ENCODE data around the gene SLC1A7. TPM values are rescaled to one million over a fixed set of nuclear protein-coding genes. Genes with fewer than 3 reads are reported as not detected.
A peak's percentile ranks its signal among the peaks of the same experiment; 100 is the strongest.

The SLC1A7 gene
- total and polyA plus RNA-seq, 4 experiments from 2014 or later = not detected

- POLR2A ChIA-PET (ENCODE audit: partially characterized antibody) = no interaction called here
Measured at GRCh38 chr1:53140451-53140850, 2.0 kb downstream of the SLC1A7 start.

GRCh38 chr1:53139951-53140361 lies 2.5 kb downstream of the SLC1A7 start:
- Histone ChIP-seq H3K36me3 (ENCODE audit: insufficient read depth, low read length) (no peaks in the 10 kb centered on the region), H3K9me3 (ENCODE audit: control insufficient read depth in 1 of 2, low read length in 2 of 2) (peaks cover 0 to 3% of the 10 kb centered on the region in 2 donors), H3K27ac (ENCODE audit: low read depth, low read length) (no peak overlapping the region), H3K4me3 (ENCODE audit: low read length in 2 of 2) (no peak overlapping the region), H3K27me3 (ENCODE audit: insufficient read depth, low read length) (no peaks in the 10 kb centered on the region), H3K4me1 (ENCODE audit: insufficient read depth, low read length) (no peaks in the 10 kb centered on the region)
- Mint-ChIP-seq H3K9me3 (peaks cover 0 to 11% (median 6%) of the 10 kb centered on the region in 8 donors), H3K4me3 (no peak overlapping the region), H3K27ac (no peak overlapping the region), H3K36me3 (peaks cover 0 to 7% of the 10 kb centered on the region in 2 donors), H3K27me3 (no peaks in the 10 kb centered on the region), H3K4me1 (no peaks in the 10 kb centered on the region)
- ChIA-PET POLR2A (ENCODE audit: partially characterized antibody) (no interaction called here), CTCF (ENCODE audit: partially characterized antibody) (interaction anchor here (1.5 kb wide), 1 partner anchor 7 kb away, joined by 4 read pairs; no protein-coding TSS in a partner anchor)
- DNase-seq = no peak
- intact Hi-C loops (cut with micrococcal nuclease) = no loop called here

More at GRCh38 chr1:53140451-53140850, 2.0 kb downstream of the SLC1A7 start:
- intact Hi-C loops (cut with micrococcal nuclease) = no loop called here
- Histone ChIP-seq H3K4me3 (ENCODE audit: low read length in 2 of 2) (no peak overlapping the region), H3K4me1 (ENCODE audit: insufficient read depth, low read length) (no peaks in the 10 kb centered on the region), H3K9me3 (ENCODE audit: control insufficient read depth in 1 of 2, low read length in 2 of 2) (peaks cover 0 to 3% of the 10 kb centered on the region in 2 donors), H3K27ac (ENCODE audit: low read depth, low read length) (no peak overlapping the region), H3K36me3 (ENCODE audit: insufficient read depth, low read length) (no peaks in the 10 kb centered on the region), H3K27me3 (ENCODE audit: insufficient read depth, low read length) (no peaks in the 10 kb centered on the region)
- Mint-ChIP-seq H3K4me1 (no peaks in the 10 kb centered on the region), H3K9me3 (peaks cover 0 to 11% (median 6%) of the 10 kb centered on the region in 8 donors), H3K36me3 (peaks cover 0 to 7% of the 10 kb centered on the region in 2 donors), H3K4me3 (no peak overlapping the region), H3K27me3 (peaks cover 0 to 3% of the 10 kb centered on the region in 2 donors), H3K27ac (no peak overlapping the region)
- CTCF ChIA-PET (ENCODE audit: partially characterized antibody) = no interaction called here
- DNase-seq = no peak

- H3K4me1 ChIP-seq (ENCODE audit: insufficient read depth, low read length) = no peaks in the 10 kb centered on the region
- Mint-ChIP-seq H3K9me3 (peaks cover 0 to 11% (median 6%) of the 10 kb centered on the region in 8 donors), H3K4me3 (no peak overlapping the region), H3K4me1 (no peaks in the 10 kb centered on the region), H3K27me3 (no peaks in the 10 kb centered on the region), H3K27ac (no peak overlapping the region), H3K36me3 (peaks cover 0 to 7% of the 10 kb centered on the region in 2 donors)
- no peak overlapping the region for H3K4me3 ChIP-seq (ENCODE audit: low read length in 2 of 2)
- ChIA-PET CTCF (ENCODE audit: partially characterized antibody) (interaction anchor here (1.5 kb wide), 1 partner anchor 8 kb away, joined by 4 read pairs; no protein-coding TSS in a partner anchor), POLR2A (ENCODE audit: partially characterized antibody) (no interaction called here)
- H3K27me3 ChIP-seq (ENCODE audit: insufficient read depth, low read length) = no peaks in the 10 kb centered on the region
- no peak for DNase-seq
- H3K36me3 ChIP-seq (ENCODE audit: insufficient read depth, low read length) = no peaks in the 10 kb centered on the region
- H3K9me3 ChIP-seq (ENCODE audit: control insufficient read depth in 1 of 2, low read length in 2 of 2) = peaks cover 0 to 3% of the 10 kb centered on the region in 2 donors
- intact Hi-C loops (cut with micrococcal nuclease) = no loop called here
- H3K27ac ChIP-seq (ENCODE audit: low read depth, low read length) = no peak overlapping the region
Measured at GRCh38 chr1:53138991-53139884, 3.2 kb downstream of the SLC1A7 start.

- Mint-ChIP-seq H3K27ac (no peak overlapping the region), H3K27me3 (no peaks in the 10 kb centered on the region), H3K36me3 (peaks cover 0 to 7% of the 10 kb centered on the region in 2 donors), H3K4me3 (no peak overlapping the region), H3K9me3 (peaks cover 0 to 11% (median 6%) of the 10 kb centered on the region in 8 donors), H3K4me1 (no peaks in the 10 kb centered on the region)
- H3K4me1 ChIP-seq (ENCODE audit: insufficient read depth, low read length) = no peaks in the 10 kb centered on the region
- intact Hi-C loops (cut with micrococcal nuclease) = no loop called here
- ChIA-PET CTCF (ENCODE audit: partially characterized antibody) (no interaction called here), POLR2A (ENCODE audit: partially characterized antibody) (no interaction called here)
- no peaks in the 10 kb centered on the region for H3K27me3 ChIP-seq (ENCODE audit: insufficient read depth, low read length)
- DNase-seq = no peak
- H3K4me3 ChIP-seq (ENCODE audit: low read length in 2 of 2) = no peak overlapping the region
- H3K36me3 ChIP-seq (ENCODE audit: insufficient read depth, low read length) = no peaks in the 10 kb centered on the region
- H3K27ac ChIP-seq (ENCODE audit: low read depth, low read length) = no peak overlapping the region
- H3K9me3 ChIP-seq (ENCODE audit: control insufficient read depth in 1 of 2, low read length in 2 of 2) = peaks cover 0 to 3% of the 10 kb centered on the region in 2 donors
Measured at GRCh38 chr1:53137729-53138128, 4.7 kb downstream of the SLC1A7 start.

GRCh38 chr1:53135735-53136114 lies 6.7 kb downstream of the SLC1A7 start:
- Histone ChIP-seq H3K4me3 (ENCODE audit: low read length in 2 of 2) (no peak overlapping the region), H3K27ac (ENCODE audit: low read depth, low read length) (no peak overlapping the region), H3K9me3 (ENCODE audit: control insufficient read depth in 1 of 2, low read length in 2 of 2) (peaks cover 0 to 3% of the 10 kb centered on the region in 2 donors), H3K36me3 (ENCODE audit: insufficient read depth, low read length) (no peaks in the 10 kb centered on the region), H3K4me1 (ENCODE audit: insufficient read depth, low read length) (no peaks in the 10 kb centered on the region), H3K27me3 (ENCODE audit: insufficient read depth, low read length) (no peaks in the 10 kb centered on the region)
- ChIA-PET POLR2A (ENCODE audit: partially characterized antibody) (no interaction called here), CTCF (ENCODE audit: partially characterized antibody) (no interaction called here)
- no peak overlapping the region for H3K27ac Mint-ChIP-seq
- peaks cover 0 to 11% (median 6%) of the 10 kb centered on the region in 8 donors for H3K9me3 Mint-ChIP-seq
- no peaks in the 10 kb centered on the region for H3K27me3 Mint-ChIP-seq
- no peak for DNase-seq
- no peak overlapping the region for H3K4me3 Mint-ChIP-seq
- no peaks in the 10 kb centered on the region for H3K4me1 Mint-ChIP-seq
- peaks cover 0 to 7% of the 10 kb centered on the region in 2 donors for H3K36me3 Mint-ChIP-seq
- intact Hi-C loops (cut with micrococcal nuclease) = no loop called here

DNA sequence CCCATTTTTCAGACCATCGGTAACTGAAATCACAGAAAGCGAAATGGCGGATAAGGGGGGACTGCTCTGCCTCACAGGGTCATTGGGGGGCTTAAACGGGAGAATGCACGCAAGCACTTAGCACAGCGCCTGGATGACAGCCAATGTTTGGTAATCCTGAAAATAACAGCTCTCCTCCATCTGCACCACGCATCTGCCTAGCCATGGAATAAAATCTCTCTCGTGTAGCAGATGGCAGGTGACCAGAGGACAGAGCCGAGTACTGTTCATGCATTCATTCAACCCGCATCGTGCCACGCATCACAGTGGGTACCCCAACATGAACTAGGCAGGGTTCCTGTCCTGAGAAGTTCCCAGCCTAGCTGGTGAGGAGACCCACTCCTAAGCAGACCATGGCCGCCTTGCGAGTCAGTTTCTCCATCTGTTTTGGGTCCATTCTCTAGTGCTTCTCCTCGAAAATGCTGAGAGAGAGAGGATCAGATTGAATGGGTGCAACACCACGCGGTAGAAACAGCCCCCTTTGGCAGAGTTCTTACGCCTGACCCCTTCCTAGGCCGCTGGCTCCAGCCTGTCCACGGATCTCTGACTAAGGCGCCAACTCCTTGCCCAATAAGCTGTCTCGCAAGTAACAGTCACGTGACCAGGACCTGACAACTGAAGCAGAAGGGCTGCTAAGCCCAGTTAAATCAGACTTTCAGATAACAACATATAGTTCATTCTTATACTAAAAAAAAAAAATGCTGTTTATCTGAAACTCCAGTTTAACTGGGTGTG lies 7.3 kb downstream of the SLC1A7 start:
- Histone ChIP-seq H3K36me3 (ENCODE audit: insufficient read depth, low read length) (no peaks in the 10 kb centered on the region), H3K9me3 (ENCODE audit: control insufficient read depth in 1 of 2, low read length in 2 of 2) (peaks cover 0 to 3% of the 10 kb centered on the region in 2 donors), H3K27me3 (ENCODE audit: insufficient read depth, low read length) (no peaks in the 10 kb centered on the region), H3K4me1 (ENCODE audit: insufficient read depth, low read length) (no peaks in the 10 kb centered on the region), H3K4me3 (ENCODE audit: low read length in 2 of 2) (no peak overlapping the region), H3K27ac (ENCODE audit: low read depth, low read length) (no peak overlapping the region)
- intact Hi-C loops (cut with micrococcal nuclease) = no loop called here
- POLR2A ChIA-PET (ENCODE audit: partially characterized antibody) = no interaction called here
- CTCF ChIA-PET (ENCODE audit: partially characterized antibody) = no interaction called here
- peaks cover 0 to 7% of the 10 kb centered on the region in 2 donors for H3K36me3 Mint-ChIP-seq
- H3K4me1 Mint-ChIP-seq = no peaks in the 10 kb centered on the region
- H3K27me3 Mint-ChIP-seq = no peaks in the 10 kb centered on the region
- H3K27ac Mint-ChIP-seq = peak overlapping the region in 1 of 7 donors; percentile 16
- DNase-seq = no peak
- H3K9me3 Mint-ChIP-seq = peaks cover 0 to 11% (median 6%) of the 10 kb centered on the region in 8 donors
- H3K4me3 Mint-ChIP-seq = no peak overlapping the region

- intact Hi-C loops (cut with micrococcal nuclease) = no loop called here
- H3K9me3 Mint-ChIP-seq = peaks cover 0 to 11% (median 6%) of the 10 kb centered on the region in 8 donors
- no peak overlapping the region for H3K27ac ChIP-seq (ENCODE audit: low read depth, low read length)
Measured at GRCh38 chr1:53134042-53134485, 8.4 kb downstream of the SLC1A7 start.

More at GRCh38 chr1:53134042-53134485, 8.4 kb downstream of the SLC1A7 start:
- H3K27ac Mint-ChIP-seq = no peak overlapping the region
- H3K36me3 ChIP-seq (ENCODE audit: insufficient read depth, low read length) = no peaks in the 10 kb centered on the region
- peaks cover 0 to 7% of the 10 kb centered on the region in 2 donors for H3K36me3 Mint-ChIP-seq
- H3K4me3 ChIP-seq (ENCODE audit: low read length in 2 of 2) = no peak overlapping the region
- no peaks in the 10 kb centered on the region for H3K4me1 Mint-ChIP-seq
- no peaks in the 10 kb centered on the region for H3K4me1 ChIP-seq (ENCODE audit: insufficient read depth, low read length)
- DNase-seq = no peak
- H3K27me3 Mint-ChIP-seq = no peaks in the 10 kb centered on the region
- no peaks in the 10 kb centered on the region for H3K27me3 ChIP-seq (ENCODE audit: insufficient read depth, low read length)
- no peak overlapping the region for H3K4me3 Mint-ChIP-seq
- ChIA-PET CTCF (ENCODE audit: partially characterized antibody) (no interaction called here), POLR2A (ENCODE audit: partially characterized antibody) (no interaction called here)
- peaks cover 0 to 3% of the 10 kb centered on the region in 2 donors for H3K9me3 ChIP-seq (ENCODE audit: control insufficient read depth in 1 of 2, low read length in 2 of 2)
